ENCODE measurements around the gene RBFOX2. TPM values are rescaled to one million over a fixed set of nuclear protein-coding genes. Genes with fewer than 3 reads are reported as not detected.

Gene RBFOX2
- total RNA-seq, 1 donor from 2014 or later: 3.2 TPM

- H3K27me3 Mint-ChIP-seq (ENCODE audit: low read depth): no peaks in the 10 kb centered on the region
- H3K4me3 Mint-ChIP-seq (ENCODE audit: low read depth): no peak overlapping the region
- no peaks in the 10 kb centered on the region for H3K36me3 Mint-ChIP-seq (ENCODE audit: low read depth)
- no peak overlapping the region for H3K27ac Mint-ChIP-seq
- no peaks in the 10 kb centered on the region for H3K4me1 Mint-ChIP-seq (ENCODE audit: low read depth)
- H3K9me3 Mint-ChIP-seq: no peaks in the 10 kb centered on the region
- intact Hi-C loops (cut with micrococcal nuclease): loop anchor here (5.0 kb wide), 1 partner anchor 43 kb away; the partner anchor contains the start of gene APOL6
- DNase-seq (ENCODE audit: low spot score): no peak
Observed at GRCh38 chr22:35690001-35690400, 338.6 kb downstream of the RBFOX2 start.

GRCh38 chr22:35688913-35689675, 339.5 kb downstream of the RBFOX2 start:
- no peak for DNase-seq (ENCODE audit: low spot score)
- intact Hi-C loops (cut with micrococcal nuclease): no loop called here
- H3K36me3 Mint-ChIP-seq (ENCODE audit: low read depth): no peaks in the 10 kb centered on the region

More at GRCh38 chr22:35688913-35689675, 339.5 kb downstream of the RBFOX2 start:
- Mint-ChIP-seq H3K27me3 (ENCODE audit: low read depth) (no peaks in the 10 kb centered on the region), H3K4me3 (ENCODE audit: low read depth) (no peak overlapping the region), H3K4me1 (ENCODE audit: low read depth) (no peaks in the 10 kb centered on the region), H3K27ac (no peak overlapping the region), H3K9me3 (no peaks in the 10 kb centered on the region)

Other genes starting within 250 kb of the RBFOX2 start
- 35.6 and 48.3 TPM in 2 replicates for gene APOL3, start 131.9 kb upstream of the RBFOX2 start, total RNA-seq
- 0.48 and 0.52 TPM in 2 replicates for gene APOL4, start 173.0 kb upstream of the RBFOX2 start, total RNA-seq
- 54.7 and 55.4 TPM in 2 replicates for gene APOL2, start 210.7 kb upstream of the RBFOX2 start, total RNA-seq
- 28.5 and 31.5 TPM in 2 replicates for gene APOL1, start 224.3 kb upstream of the RBFOX2 start, total RNA-seq